RWPE1 (cell line): Measurements from ENCODE around the gene HCN2.
"Not testable (repeated sequence)": the region's sequence is repeated elsewhere in the genome, so short reads cannot be mapped to it uniquely, and the experiment has no call there.

ENCODE experiments used
- CTCF ChIA-PET: fragments of 350-600 bp; sonication (Branson Sonifier 250); formaldehyde crosslinking; extraction: SDS; loops from one replicate; lab custom pipeline; 2021; lab: Yijun Ruan, JAX
- POLR2A ChIA-PET: fragments of 400-600 bp; formaldehyde crosslinking; extraction: SDS; loops from one replicate; lab custom pipeline; 2020; ENCODE audit warnings: antibody characterized with exemption; ENCODE audit not compliant: low non-redundant PET; lab: Yijun Ruan, JAX
- DNase-seq: peaks from one replicate; pipeline ENCODE4 v3.0.0; 2012; ENCODE audit warnings: low spot score
- H3K27ac ChIP-seq: fragments of 450-650 bp; 2 replicates; pipeline ENCODE4 v1.5.1; 2017
- TF ChIP-seq, protein P1 (sequence below): fragments of 450-650 bp; conservative IDR thresholded peaks from 2 replicates; pipeline ENCODE4 v1.5.1; 2017; ENCODE audit warnings: low read depth, mild to moderate bottlenecking

Gene HCN2

DNA sequence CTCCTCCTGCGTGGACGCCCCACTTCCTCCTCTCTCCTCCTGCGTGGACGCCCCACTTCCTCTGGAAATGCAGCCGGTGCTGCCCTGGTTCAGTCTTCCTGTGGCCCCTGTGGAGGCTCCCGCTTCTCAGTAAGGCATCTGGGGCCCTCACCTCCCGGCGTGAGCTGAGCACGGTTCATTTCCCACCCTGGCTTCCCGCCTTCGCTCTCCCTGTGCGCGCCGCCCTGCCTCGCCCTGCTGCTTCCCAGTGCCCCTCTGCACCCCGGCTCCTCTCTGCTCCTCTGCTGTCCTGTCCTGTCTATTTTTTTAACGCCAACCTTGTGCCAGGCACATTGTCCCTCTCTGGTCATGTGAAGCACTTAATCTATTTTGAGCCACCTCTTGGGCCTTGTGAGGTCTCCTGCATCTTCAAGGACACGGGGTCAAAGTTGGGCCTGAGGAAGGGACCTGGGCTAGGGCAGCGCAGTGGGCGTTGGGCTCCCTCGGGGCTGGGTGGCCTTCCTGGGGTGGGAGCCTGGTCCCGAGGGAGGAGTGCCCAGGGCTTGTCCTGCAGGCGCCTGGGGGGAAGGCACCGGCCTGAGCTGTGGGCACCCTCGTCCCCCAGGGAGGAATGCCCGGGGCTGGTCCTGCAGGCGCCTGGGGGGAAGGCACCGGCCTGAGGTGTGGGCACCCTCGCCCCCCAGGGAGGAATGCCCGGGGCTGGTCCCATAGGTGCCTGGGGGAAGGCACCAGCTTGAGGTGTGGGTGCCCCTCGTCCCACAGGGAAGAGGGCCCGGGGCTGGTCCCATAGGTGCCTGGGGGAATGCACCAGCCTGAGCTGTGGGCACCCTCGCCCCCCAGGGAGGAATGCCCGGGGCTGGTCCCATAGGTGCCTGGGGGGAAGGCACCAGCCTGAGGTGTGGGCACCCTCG, 13.0 kb downstream of the HCN2 start:
- ChIA-PET CTCF (no interaction called here), POLR2A (no interaction called here)
- no peak overlapping the region for H3K27ac ChIP-seq
- TF ChIP-seq, protein P1, sequence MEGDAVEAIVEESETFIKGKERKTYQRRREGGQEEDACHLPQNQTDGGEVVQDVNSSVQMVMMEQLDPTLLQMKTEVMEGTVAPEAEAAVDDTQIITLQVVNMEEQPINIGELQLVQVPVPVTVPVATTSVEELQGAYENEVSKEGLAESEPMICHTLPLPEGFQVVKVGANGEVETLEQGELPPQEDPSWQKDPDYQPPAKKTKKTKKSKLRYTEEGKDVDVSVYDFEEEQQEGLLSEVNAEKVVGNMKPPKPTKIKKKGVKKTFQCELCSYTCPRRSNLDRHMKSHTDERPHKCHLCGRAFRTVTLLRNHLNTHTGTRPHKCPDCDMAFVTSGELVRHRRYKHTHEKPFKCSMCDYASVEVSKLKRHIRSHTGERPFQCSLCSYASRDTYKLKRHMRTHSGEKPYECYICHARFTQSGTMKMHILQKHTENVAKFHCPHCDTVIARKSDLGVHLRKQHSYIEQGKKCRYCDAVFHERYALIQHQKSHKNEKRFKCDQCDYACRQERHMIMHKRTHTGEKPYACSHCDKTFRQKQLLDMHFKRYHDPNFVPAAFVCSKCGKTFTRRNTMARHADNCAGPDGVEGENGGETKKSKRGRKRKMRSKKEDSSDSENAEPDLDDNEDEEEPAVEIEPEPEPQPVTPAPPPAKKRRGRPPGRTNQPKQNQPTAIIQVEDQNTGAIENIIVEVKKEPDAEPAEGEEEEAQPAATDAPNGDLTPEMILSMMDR = no peak
- no peak for DNase-seq

DNA sequence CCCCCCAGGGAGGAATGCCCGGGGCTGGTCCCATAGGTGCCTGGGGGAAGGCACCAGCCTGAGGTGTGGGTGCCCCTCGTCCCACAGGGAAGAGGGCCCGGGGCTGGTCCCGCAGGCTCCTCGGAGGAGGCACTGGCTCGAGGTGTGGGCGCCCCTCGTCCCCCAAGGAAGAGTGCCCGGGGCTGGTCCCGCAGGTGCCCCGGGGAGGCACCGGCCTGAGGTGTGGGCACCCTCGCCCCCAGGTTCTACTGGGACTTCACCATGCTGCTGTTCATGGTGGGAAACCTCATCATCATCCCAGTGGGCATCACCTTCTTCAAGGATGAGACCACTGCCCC, 13.6 kb downstream of the HCN2 start:
- CTCF ChIA-PET, H3K27ac ChIP-seq, DNase-seq, POLR2A ChIA-PET: not testable (repeated sequence)

DNA sequence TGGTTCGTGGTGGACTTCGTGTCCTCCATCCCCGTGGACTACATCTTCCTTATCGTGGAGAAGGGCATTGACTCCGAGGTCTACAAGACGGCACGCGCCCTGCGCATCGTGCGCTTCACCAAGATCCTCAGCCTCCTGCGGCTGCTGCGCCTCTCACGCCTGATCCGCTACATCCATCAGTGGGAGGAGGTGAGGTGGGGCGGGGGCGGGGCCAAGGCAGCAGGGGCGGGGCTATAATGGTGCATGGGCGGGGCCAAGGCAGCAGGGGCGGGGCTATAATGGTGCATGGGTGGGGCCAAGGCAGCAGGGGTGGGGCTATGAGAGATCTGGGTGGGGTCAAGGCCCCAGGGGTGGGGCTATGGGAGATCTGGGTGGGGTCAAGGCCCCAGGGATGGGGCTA, 14.1 kb downstream of the HCN2 start:
- CTCF ChIA-PET, H3K27ac ChIP-seq, POLR2A ChIA-PET, DNase-seq: not testable (repeated sequence)

DNA sequence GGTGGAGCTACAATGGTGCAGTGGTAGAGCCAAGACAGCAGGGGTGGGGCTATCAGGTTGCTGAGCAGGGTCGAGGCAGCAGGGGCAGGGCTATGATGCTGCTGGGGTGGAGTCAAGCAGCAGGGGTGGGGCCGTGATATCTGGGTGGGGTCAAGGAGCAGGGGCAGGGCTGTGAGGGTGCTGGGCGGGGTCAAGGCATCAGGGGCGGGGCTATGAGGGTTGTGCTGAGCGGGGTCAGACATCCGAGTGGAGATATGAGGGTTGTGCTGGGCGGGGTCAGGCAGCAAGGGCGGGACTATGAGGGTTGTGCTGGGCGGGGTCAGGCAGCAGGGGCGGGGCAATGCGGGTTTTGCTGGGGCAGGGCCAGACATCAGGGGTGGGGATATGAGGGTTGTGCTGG, 14.7 kb downstream of the HCN2 start:
- H3K27ac ChIP-seq = no peak overlapping the region
- DNase-seq = peak; percentile 37
- POLR2A ChIA-PET = no interaction called here
- CTCF ChIA-PET = no interaction called here
- TF ChIP-seq, protein P1 = no peak

DNA sequence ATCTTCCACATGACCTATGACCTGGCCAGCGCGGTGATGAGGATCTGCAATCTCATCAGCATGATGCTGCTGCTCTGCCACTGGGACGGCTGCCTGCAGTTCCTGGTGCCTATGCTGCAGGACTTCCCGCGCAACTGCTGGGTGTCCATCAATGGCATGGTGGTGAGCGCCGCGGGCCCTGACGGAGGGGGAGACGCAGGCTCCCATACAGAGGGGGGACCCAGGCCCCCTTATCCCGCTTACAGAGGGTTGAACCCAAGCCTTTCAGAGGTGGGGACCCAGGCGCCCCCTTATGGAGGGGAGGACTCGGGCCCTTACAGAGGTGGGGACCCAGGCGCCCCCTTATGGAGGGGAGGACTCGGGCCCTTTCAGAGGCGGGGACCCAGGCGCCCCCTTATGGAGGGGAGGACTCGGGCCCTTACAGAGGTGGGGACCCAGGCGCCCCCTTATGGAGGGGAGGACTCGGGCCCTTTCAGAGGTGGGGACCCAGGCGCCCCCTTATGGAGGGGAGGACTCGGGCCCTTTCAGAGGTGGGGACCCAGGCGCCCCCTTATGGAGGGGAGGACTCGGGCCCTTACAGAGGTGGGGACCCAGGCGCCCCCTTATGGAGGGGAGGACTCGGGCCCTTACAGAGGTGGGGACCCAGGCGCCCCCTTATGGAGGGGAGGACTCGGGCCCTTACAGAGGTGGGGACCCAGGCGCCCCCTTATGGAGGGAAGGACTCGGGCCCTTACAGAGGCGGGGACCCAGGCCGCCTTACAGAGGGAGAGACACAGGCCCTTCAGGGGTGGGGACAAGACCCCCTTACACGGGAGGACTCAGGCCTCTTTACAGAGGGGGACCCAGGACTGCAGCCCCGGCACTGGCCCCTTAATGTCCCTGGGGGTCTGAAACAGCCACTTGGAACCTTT, 15.6 kb downstream of the HCN2 start:
- DNase-seq, POLR2A ChIA-PET, CTCF ChIA-PET, H3K27ac ChIP-seq: not testable (repeated sequence)

DNA sequence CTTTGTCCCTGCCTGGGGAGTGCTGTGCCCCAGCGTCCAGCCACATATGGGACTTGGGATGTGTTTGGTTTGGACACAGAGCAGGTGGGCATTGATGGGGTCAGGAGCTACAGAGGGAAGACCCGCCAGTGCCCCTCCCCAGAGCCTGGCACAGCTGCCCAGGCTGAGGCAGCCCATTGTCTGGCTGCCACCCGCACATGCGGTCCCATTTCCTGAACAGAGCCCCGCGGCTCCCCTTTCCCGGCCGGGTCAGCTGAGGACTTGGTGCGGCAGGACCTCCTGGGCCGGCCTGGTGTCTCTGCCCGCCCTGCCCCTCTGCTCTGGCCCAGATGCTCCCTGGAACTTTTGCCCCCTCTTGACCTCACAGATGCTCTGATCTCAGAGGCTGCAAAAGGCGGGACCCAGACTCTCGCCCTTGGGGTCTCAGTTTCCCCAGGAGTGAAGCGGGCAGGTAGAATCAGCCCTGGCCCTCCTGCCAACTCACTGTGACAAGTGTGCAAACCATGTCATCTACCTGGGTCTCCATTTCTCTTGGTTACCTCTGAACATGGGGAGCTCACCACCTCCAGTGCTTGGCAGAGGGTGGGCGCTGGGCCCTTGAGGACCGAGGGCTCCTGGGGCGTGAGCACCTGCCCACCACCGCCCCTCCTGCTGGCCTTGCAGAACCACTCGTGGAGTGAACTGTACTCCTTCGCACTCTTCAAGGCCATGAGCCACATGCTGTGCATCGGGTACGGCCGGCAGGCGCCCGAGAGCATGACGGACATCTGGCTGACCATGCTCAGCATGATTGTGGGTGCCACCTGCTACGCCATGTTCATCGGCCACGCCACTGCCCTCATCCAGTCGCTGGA, 17.8 kb downstream of the HCN2 start:
- TF ChIP-seq, protein P1 = no peak
- POLR2A ChIA-PET = no interaction called here
- CTCF ChIA-PET = no interaction called here

DNA sequence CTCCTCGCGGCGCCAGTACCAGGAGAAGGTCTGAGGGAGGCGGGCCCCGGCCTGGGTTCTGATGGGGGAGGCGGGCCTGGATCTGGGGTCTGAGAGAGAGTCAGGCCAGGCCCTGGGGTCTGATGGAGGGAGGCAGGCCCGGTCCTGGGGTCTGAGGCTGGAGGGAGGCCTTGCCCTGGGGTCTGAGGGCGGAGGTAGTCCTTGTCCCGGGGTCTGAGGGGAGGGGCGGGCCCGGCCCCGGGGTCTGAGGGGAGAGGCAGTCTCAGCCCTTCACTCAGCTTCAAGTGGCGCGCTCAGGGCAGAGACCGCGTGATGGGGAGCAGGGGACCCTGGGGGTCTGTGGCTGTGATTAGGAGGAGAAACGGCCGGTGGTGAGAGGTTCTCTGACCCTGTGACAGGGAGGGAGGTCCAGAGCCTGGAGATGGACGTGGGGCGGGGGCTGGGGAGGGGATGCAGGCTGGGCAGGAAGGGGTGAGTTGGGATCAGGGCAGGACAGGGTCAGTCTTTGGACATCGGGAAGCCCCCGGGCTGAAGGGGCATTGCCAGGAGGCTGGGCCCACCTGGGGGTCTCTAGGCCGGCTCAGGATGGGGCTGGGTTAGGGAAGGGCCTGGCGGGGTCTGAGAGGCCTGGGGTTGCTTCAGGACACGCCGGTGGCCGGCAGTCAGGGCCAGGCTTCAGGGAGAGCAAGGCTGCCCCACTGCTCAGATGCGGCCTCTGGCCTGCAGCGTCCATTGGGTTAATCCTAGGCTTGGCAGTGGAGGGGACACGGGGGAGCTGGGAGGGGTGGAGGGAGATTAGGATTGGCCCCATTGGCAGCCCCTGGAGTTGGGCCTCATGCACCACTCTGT, 18.7 kb downstream of the HCN2 start:
- CTCF ChIA-PET = no interaction called here
- H3K27ac ChIP-seq = no peak overlapping the region
- no peak for DNase-seq
- TF ChIP-seq, protein P1 = no peak
- POLR2A ChIA-PET = no interaction called here

More for the DNA sequence above, 17.8 kb downstream of the HCN2 start:
- no peak overlapping the region for H3K27ac ChIP-seq
- DNase-seq = no peak
